GM06990 (cell line): ENCODE data around the gene KCNH3.

Source experiments
- DNase-seq: peaks from one replicate; pipeline ENCODE4 v3.0.0-alpha.2; 2011; ENCODE audit not compliant: insufficient read length; ENCODE audit errors: extremely low read depth
- H3K27me3 ChIP-seq: replicated peaks from 2 replicates; pipeline ENCODE4 v1.6.0; 2011; ENCODE audit warnings: low read length; ENCODE audit not compliant: control insufficient read depth, insufficient read depth
- H3K36me3 ChIP-seq: 2 replicates; pipeline ENCODE4 v1.5.1; 2011; ENCODE audit warnings: low read length; ENCODE audit not compliant: control insufficient read depth, insufficient read depth
- H3K4me3 ChIP-seq: replicated peaks from 2 replicates; pipeline ENCODE4 v1.5.1; 2011; ENCODE audit warnings: low read depth, mild to moderate bottlenecking, control low read depth, low read length
- CTCF ChIP-seq: IDR thresholded peaks from 2 replicates; pipeline ENCODE4 v1.5.1; 2011; ENCODE audit warnings: low read length, control low read depth, mild to moderate bottlenecking, inconsistent platforms; ENCODE audit not compliant: insufficient read depth, poor library complexity, severe bottlenecking

The KCNH3 gene

GRCh38 chr12:49587174-49587908 is 48.5 kb downstream of the KCNH3 start:
- Histone ChIP-seq H3K36me3 (peaks cover 6% of the 10 kb centered on the region), H3K4me3 (no peak overlapping the region), H3K27me3 (no peaks in the 10 kb centered on the region)
- DNase-seq: no peak
- TF ChIP-seq CTCF: no peak

- Histone ChIP-seq H3K4me3 (no peak overlapping the region), H3K36me3 (peaks cover 6% of the 10 kb centered on the region)
- TF ChIP-seq CTCF: no peak
Measured at GRCh38 chr12:49588281-49588680, 49.5 kb downstream of the KCNH3 start.

GRCh38 chr12:49588721-49589516 is 50.1 kb downstream of the KCNH3 start:
- DNase-seq: no peak
- TF ChIP-seq CTCF: no peak
- H3K36me3 ChIP-seq: peaks cover 6% of the 10 kb centered on the region
- H3K27me3 ChIP-seq: no peaks in the 10 kb centered on the region
- no peak overlapping the region for H3K4me3 ChIP-seq

More at GRCh38 chr12:49588281-49588680, 49.5 kb downstream of the KCNH3 start:
- H3K27me3 ChIP-seq: no peaks in the 10 kb centered on the region
- DNase-seq: no peak

- H3K27me3 ChIP-seq: no peaks in the 10 kb centered on the region
- DNase-seq: no peak
- H3K4me3 ChIP-seq: no peak overlapping the region
Measured at GRCh38 chr12:49598527-49598926, 59.7 kb downstream of the KCNH3 start.

GRCh38 chr12:49599961-49600360 is 61.1 kb downstream of the KCNH3 start:
- Histone ChIP-seq H3K36me3 (peaks cover 2% of the 10 kb centered on the region), H3K27me3 (no peaks in the 10 kb centered on the region), H3K4me3 (no peak overlapping the region)
- no peak for DNase-seq
- no peak for TF ChIP-seq CTCF

More at GRCh38 chr12:49598527-49598926, 59.7 kb downstream of the KCNH3 start:
- no peak for TF ChIP-seq CTCF
- peaks cover 2% of the 10 kb centered on the region for H3K36me3 ChIP-seq
